ENCODE results near the gene IL10RA. TPM values are rescaled to one million over a fixed set of nuclear protein-coding genes. Genes with fewer than 3 reads are reported as not detected.

Gene IL10RA
- 8.2 and 15.7 TPM in 2 replicates for total RNA-seq (2014; rRNA removed; shearing (Covaris generic))
- total RNA-seq (2022), result 18.3 and 25.2 TPM in 2 replicates
- Bru-seq, nascent RNA, result percentile 88 among the genes with signal in this experiment
- BruChase-seq, experiment 1, labeled RNA remaining after a 6-hour chase, result percentile 62 among the genes with signal in this experiment
- percentile 76 among the genes with signal in this experiment for BruChase-seq, experiment 2, labeled RNA remaining after a 2-hour chase
- long read RNA-seq, full-length matches to known transcripts, result 55 of 59 reads
- long read RNA-seq, partial matches to known transcripts, result 0 of 59 reads
- long read RNA-seq, other reads (novel, unspliced or antisense), result 4 of 59 reads

GRCh38 chr11:117985953-117986887, at the start of gene IL10RA:
Gene IL10RA, plus strand, starts transcription at chr11:117986394. Its CDS starts 74 bp downstream, at chr11:117986468.
- BruUV-seq (replicated peaks), result no TSS peak
- Histone ChIP-seq H2AFZ (ENCODE audit: low read length) (peak within 1 kb of the TSS; percentile 91), H3K9me3 (ENCODE audit: low read length) (no peaks in the 10 kb centered on the region), H3K36me3 (ENCODE audit: insufficient read depth, low read length) (peaks cover 27% of the 10 kb centered on the region), H4K20me1 (ENCODE audit: insufficient read depth, low read length) (no peaks in the 10 kb centered on the region), H3K4me2 (ENCODE audit: low read length) (peak within 1 kb of the TSS; percentile 89), H3K27ac (ENCODE audit: low read depth, low read length, poor library complexity, severe bottlenecking) (peak within 1 kb of the TSS; percentile 44), H3K4me1 (ENCODE audit: insufficient read depth, low read length, poor library complexity, severe bottlenecking) (peaks cover 35% of the 10 kb centered on the region), H3K79me2 (ENCODE audit: insufficient read depth, low read depth, low read length) (peaks cover 6% of the 10 kb centered on the region; the same call in 1 of the 2 replicates), H3K9me2 (ENCODE audit: insufficient read depth, low read length) (no peaks in the 10 kb centered on the region), H3K4me3 (ENCODE audit: low read depth, low read length, poor library complexity, severe bottlenecking) (peak within 1 kb of the TSS; percentile 78)
- POLR2A ChIA-PET, result interaction anchor here (0.6 to 4.2 kb wide), 8 partner anchors 11 to 387 kb away, joined by 3 to 59 read pairs (median 4); no protein-coding TSS in a partner anchor
- TF ChIP-seq CTCF (conservative IDR thresholded peaks at IDR 0.05; ENCODE audit: low read length) (peak; percentile 34), EZH2phosphoT487 (IDR thresholded peaks at IDR 0.05; ENCODE audit: borderline replicate concordance, low read depth, low read length) (no peak)
- CTCF ChIA-PET (ENCODE audit: unreplicated experiment), result interaction anchor here (0.6 to 2.8 kb wide), 3 partner anchors 20 to 1160 kb away, joined by 4 to 13 read pairs (median 4); no protein-coding TSS in a partner anchor
- intact Hi-C loops (cut with micrococcal nuclease; ENCODE audit: unreplicated experiment), result loop anchor here (1.0 to 2.0 kb wide), 2 partner anchors 25 to 67 kb away; no protein-coding TSS in a partner anchor
- DNase-seq (ENCODE audit: low spot score), result peak; percentile 92

GRCh38 chr11:117936973-117937372, 49.2 kb upstream of the IL10RA start:
- no TSS peak for BruUV-seq (replicated peaks)
- Histone ChIP-seq H2AFZ (ENCODE audit: low read length) (no peak overlapping the region), H4K20me1 (ENCODE audit: insufficient read depth, low read length) (no peaks in the 10 kb centered on the region), H3K27ac (ENCODE audit: low read depth, low read length, poor library complexity, severe bottlenecking) (no peak overlapping the region), H3K4me1 (ENCODE audit: insufficient read depth, low read length, poor library complexity, severe bottlenecking) (peaks cover 3% of the 10 kb centered on the region), H3K9me3 (ENCODE audit: low read length) (no peaks in the 10 kb centered on the region), H3K4me2 (ENCODE audit: low read length) (0 out of 2 replicates have a peak overlapping the region, but pooled peaks have one; percentile 9), H3K36me3 (ENCODE audit: insufficient read depth, low read length) (no peaks in the 10 kb centered on the region), H3K4me3 (ENCODE audit: low read depth, low read length, poor library complexity, severe bottlenecking) (no peak overlapping the region), H3K79me2 (ENCODE audit: insufficient read depth, low read depth, low read length) (no peaks in the 10 kb centered on the region), H3K9me2 (ENCODE audit: insufficient read depth, low read length) (no peaks in the 10 kb centered on the region)
- DNase-seq (ENCODE audit: low spot score), result peak; percentile 27
- POLR2A ChIA-PET, result interaction anchor here (0.7 to 1.1 kb wide), 2 partner anchors 15 to 33 kb away, joined by 3 read pairs; no protein-coding TSS in a partner anchor
- CTCF ChIA-PET (ENCODE audit: unreplicated experiment), result interaction anchor here (3.0 kb wide), 1 partner anchor 10 kb away, joined by 12 read pairs; no protein-coding TSS in a partner anchor
- intact Hi-C loops (cut with micrococcal nuclease; ENCODE audit: unreplicated experiment), result no loop called here
- TF ChIP-seq CTCF (conservative IDR thresholded peaks at IDR 0.05; ENCODE audit: low read length) (no peak), EZH2phosphoT487 (IDR thresholded peaks at IDR 0.05; ENCODE audit: borderline replicate concordance, low read depth, low read length) (no peak)

Measured in OCI-LY7 (cell line).